DMS53 (cell line): Measurements from ENCODE around the gene RNF130.
A peak's percentile ranks its signal among the peaks of the same experiment; 100 is the strongest.
"Not testable (repeated sequence)": the region's sequence is repeated elsewhere in the genome, so short reads cannot be mapped to it uniquely, and the experiment has no call there.

Experiments used
- DNase-seq: peaks from one replicate; lab custom pipeline; 2025; lab: John Stamatoyannopoulos, UW

RNF130 gene

DNA sequence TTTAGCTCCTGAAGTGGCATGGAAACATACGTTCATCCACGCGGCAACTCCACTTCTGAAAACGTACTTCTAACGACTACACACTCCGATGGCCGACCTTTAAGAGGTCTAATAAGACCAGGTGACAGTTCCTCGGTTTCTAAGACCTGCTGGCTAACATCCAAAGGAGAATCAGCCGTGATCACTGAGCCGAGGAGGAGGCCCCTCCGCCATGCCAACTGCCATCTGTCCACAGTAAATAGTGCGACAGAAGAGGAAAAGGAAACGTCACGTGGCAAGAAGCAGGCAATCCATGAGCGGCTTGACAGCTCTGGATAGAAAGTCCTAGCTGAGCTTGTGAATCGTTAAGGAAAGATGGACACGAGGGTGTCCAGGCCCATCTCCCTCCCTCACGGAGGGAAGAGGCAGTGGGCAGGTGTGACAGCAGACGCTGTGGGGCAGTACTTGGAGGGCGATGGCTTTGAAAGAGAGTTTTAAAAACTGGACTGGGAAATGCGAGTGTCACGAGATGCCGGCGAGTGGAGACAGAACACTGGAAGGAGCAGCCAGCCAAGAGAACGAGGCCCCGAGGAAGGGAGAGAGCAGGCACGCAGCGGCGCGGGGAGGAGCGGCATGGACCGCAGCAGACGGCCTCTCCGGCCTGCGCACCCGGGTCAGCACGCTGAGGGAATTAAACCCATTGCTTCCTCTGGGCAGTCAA lies 97.2 kb downstream of the RNF130 start:
- peak; percentile 91 for DNase-seq

DNA sequence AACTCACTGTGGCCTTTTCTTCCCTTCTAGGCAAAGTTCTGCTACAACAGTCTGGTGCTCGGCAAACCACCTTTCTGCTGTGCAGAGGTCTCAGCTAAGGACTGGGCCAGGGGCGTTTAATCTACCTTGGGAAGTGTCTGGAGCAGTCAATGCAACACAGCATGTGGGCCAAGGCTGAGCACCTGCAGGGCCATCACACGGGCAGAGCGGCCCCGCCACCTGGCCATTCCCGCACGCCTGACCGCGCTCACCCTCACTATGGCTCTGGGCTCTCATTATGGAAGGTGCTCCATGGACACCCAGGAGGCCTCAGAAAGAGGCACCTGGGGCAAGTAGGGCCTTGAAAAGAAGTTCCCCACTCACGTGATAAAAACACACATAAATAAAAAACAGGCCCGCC lies 98.2 kb downstream of the RNF130 start:
- no peak for DNase-seq

DNA sequence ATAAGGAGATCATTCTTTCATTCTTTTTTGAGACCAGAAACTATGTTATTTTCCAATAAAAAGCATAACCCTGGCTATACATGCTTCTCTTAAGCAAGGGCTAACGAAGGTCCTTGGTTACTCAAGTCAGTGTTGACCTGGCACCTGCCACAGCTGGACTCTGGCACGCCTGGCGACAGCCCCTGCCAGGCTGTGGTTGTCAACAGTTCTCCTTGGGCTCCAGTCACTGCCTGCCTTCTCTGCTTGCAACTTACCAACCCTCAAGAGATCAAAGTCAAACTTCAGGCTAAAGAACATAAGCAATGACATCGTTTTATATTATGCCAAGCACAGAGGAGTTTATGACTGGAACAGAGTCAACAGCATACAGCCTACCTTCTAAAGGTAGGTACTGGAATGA lies 102.4 kb downstream of the RNF130 start:
- no peak for DNase-seq

DNA sequence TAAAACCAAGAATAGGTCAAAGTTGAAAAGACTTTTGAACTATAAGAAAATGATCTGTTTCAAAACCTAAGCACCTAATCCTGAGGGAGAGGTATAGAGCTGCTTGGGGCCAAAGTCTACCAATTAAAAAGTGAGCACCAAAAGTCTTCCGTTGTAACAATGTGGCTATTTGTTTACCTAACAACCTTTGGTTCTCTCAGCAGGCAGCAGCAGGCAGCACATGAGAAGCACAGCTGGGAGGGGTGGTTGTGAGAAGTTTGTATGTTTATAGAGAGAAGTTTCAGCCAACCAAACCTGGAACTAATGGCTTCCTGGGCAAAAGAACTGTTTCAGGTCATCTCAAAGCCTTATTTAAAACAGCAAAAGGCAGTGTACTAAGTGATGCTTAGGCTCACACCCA lies 104.1 kb downstream of the RNF130 start:
- DNase-seq, result peak; percentile 19

DNA sequence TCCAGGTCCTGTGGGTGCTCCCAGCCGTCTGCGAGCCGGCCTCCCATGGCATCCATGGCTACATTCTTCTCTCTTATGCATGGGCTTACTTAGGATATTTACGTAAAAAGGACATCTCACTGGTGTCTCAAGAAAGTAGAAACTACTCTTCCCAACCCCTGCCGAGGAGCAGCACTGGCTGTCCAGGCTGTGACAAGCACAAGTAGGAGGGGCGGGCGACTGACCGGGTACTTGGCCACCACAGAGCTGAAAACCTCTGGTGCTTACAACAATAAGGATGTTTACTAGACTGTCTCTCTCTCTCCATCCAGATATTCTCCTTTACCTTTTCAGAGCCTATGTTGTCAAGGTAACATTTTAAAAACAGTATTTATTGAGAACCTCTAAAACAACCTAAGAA lies 107.5 kb downstream of the RNF130 start:
- DNase-seq, result no peak

DNA sequence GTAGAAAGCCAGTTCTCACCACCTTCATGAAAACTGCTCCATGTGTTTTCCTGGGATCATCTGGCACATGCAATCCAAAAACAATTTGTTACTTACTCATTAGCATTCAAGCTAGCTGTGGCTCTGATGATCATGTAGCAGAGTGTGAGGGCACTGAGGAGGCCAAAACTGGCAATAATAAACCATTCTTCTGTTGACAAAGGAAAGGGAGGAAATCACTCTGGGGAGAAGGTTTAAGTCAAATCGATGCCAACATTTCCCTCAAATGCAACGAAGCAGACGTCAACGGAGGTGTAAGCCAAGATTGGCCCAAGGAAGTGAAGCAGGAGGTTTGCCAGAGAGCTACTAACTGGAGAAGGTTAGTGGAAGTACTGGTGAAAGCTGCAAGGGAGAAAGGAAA lies 108.2 kb downstream of the RNF130 start:
- no peak for DNase-seq

DNA sequence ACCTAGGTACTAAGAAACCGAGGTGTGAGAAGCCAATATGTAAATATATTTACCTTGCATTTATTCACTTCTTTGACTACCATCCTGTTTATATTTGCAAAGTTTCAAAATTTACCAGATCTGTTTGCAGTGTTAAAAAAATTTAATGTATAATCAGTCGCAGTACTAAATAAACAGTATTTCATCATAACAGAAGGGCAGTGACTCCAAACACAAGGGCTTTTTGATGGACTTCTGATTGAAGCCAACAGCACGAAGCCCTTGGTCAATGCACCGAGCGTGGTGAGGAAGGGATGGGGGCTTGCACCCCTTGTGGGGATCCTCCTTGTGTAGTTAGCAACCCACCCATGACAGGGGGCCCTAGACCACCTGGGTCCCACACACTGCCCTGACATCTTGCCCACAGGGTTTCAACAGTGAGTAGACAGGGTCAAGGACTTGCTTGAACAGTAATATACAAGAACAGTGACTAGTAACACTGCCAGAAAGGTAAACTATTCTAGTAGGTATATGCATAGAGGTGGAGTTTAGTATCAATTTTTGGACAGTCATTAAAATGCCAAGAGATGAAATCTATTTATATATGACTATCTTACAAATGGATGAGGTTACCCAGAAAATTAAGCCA lies 111.2 kb downstream of the RNF130 start:
- DNase-seq, result no peak

DNA sequence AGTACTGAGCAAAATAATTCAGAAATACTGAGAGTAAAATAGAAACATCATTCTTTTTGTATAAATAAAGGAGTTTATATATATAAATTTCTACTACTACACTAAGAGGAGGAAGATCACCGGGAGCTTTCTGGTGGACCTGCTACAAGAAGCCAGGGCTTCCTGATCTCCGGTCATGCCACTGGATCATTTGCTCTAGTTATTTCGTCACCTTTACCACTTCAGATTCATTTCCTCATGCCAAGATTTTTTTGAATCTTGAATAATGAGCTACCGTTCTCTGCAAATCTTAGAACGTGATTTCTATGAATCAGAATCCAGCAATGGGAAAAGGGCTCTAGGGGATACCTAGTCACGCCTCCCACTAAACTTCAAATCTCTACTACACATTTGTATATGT lies 111.9 kb downstream of the RNF130 start:
- DNase-seq, result no peak

DNA sequence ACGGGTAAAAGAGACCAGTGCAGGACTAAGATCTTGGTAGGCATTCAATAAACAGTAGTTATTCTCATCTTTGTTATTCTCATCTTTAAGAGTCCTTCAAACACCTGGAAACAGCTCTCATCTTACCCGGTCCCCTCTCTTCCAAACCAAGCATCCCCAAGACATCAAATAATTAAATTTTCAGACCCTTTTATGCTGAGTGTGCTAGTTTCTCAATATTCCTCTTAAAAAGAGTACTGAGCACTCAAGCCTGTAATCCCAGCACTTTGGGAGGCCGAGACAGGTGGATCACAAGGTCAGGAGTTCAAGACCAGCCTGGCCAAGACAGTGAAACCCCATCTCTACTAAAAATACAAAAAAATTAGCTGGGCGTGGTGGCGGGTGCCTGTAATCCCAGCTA lies 112.4 kb downstream of the RNF130 start:
- not testable (repeated sequence) for DNase-seq

DNA sequence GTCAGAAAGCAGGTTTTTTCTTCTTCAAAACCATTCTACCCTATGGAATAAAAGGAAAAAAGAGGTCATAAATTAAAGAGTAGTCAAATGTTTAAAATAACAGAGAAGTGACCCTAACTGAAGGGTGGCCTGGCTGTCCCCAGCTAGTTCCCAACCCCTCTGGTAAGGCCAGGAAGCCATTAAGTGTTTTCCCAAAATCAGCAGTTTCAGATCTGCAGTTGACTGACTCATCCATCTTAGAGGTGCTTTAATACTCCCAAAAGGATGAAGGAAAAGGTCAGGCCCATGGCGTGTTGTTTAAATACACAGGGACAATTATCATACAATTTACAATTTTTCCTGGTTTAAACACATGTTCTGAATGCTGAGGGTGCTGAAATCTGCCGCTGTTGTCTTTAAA lies 115.9 kb downstream of the RNF130 start:
- no peak for DNase-seq

DNA sequence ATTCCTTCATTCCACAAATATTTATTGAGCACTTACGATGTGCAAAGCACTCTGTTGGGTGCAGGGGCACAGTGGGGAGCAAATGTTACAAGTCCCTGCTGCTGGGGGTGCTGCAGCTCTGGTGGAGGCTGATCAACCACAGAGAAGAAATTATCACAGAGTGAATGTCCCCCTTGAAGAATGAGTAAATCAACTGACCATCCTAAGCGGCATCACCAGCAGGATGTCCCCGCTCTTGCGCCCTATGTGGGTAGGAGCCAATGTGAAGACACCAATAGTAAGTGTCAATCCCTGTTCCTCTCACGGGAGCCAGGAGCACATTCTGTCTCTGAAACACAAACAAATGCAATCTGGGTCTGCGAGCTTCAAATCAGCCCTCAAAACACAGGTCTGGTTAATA lies 116.5 kb downstream of the RNF130 start:
- no peak for DNase-seq

DNA sequence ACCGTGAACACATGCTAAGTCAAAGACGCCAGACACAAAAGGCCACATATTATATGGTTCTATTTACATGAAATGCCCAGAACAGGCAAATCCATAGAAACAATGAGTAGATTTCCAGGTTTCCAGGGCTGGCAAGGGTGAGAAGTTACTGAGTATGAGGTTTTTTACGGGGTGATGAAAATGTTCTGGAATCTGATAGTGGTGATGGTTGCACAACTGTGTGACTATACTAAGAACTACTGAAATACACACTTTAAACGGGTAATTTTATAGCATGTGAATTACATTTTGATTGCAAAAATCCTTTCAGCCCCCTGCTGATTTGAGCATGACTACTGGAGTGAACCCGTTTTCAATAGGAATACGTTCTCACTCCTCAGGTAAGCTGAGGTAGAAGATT lies 117.1 kb downstream of the RNF130 start:
- DNase-seq, result no peak

DNA sequence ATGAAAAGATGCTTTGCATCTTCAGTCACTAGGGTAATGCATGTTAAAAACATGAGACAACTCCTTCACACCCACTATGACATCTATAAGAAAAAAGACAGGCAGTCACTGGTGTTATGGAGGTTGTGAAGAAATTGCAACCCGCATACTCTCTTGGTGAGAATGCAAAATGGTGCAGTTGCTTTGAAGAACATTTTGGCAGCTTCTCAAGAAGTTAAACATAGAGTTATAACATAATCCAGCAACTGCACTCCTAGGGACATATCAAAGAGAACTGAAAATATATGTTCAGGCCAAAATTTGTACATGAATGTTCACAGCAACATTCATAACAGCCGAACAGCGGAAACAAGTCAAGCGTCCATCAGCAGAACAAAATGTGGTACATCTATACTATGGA lies 117.6 kb downstream of the RNF130 start:
- DNase-seq, result no peak

DNA sequence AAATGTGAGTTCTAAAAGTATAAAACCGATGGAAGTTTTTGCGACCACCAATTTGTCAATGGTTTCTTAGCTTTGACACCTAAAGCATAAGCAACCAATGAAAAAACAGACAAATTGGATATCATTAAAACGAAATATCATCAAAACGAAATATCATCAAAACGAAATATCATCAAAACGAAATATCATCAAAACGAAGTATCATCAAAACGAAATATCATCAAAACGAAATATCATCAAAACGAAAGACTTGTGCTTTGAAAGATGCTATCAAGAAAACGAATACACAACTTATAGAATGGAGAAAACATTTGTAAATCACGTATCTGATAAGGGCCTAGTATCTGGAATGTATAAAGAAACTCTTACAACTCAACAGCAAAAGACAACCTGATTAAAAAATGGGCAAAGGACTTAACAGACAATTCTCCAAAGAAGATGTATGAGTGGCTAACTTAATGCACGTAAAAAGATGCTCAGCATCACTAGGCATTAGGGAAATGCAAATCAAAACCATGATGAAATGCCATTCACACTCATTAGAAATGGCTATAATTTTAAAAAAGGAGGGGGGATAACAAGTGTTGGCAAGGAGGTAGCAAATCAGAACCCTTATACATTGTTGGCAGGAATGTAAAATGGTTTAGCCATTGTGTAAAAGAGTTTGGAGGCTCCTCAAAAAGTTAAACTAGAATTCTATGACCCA lies 134.4 kb downstream of the RNF130 start:
- DNase-seq, result no peak

DNA sequence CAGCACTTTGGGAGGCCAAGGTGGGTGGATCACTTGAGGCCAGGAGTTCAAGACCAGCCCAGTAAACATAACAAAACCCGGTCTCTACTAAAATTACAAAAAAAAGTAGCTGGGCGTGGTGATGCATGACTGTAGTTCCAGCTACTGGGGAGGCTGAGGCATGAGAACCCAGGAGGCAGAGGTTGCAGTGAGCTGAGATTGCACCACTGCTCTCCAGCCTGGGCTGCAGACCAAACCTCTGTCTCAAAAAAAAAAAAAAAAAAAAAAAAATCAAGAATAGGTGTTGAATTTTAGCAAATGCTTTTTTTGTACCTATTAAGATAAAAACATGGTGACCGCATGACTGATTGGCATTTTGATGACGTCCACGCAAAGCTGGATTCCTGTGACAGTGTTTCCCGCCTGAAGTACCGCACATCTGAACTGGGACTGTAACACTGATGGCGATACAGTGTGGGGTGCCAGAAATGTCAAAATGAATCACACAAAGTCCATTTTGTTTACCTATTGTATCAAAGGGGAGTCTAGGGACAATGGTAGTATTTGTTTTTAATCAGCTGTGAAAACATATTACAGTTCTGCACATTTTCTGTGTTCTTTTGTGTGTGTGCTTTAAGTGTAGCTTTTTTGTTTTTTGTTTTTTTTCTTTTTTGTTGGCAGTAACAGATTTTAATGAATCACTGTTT lies 140.6 kb downstream of the RNF130 start:
- DNase-seq, result peak; percentile 58

DNA sequence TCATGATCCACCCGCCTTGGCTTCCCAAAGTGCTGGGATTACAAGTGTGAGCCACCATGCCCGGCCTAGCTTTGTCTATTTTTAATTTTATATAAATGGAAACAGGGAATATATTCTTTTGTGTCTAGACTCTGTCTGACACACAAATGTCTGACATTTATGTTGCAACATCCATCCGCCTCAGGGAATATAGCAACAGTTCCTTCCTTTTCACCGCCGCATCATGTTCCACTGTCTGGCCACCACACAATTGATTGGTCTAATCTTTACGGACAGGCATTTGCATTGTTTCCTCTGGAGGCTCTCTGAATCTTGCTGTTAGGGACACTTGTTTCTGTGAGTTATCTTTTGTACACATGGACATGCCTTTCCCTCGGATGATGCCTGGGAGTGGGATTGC lies 143.7 kb downstream of the RNF130 start:
- DNase-seq, result no peak

DNA sequence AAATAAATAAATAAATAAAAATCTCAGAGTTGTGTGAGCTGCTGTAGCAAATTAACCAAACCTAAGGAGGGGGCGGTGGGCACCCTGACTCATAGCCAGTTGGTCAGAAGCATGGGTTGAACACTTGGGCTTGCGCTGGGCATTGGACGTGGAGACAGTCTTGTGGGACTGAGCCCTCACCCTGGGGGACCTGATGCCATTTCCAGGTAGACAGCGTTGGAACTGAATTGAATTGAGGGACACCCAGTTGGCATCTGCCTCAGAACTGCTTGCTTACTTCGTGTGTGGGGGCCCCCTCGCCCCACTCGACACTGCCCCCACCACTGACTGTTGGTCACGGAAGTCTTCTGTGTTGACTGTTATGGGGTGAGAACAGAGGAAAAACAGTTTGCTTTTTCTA lies 144.9 kb downstream of the RNF130 start:
- DNase-seq, result no peak

DNA sequence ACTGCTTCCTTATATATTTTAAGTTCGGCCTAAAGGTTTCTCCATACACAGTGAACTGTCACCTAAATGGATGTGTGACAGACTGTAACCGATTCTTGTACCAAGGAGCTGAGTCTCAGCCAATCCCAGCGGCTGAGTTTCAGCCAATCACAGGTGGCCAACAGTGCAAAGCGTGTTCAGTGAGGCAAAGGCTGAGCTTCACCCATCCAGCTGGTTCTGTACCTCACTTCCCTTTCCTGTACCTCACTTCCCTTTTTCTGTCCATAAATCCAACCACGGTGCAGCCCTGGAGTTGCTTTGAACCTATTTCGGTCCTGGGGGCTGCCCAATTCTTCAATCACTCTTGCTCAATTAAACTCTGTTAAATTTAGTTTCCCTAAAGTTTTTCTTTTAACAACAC lies 148.1 kb downstream of the RNF130 start:
- no peak for DNase-seq

DNA sequence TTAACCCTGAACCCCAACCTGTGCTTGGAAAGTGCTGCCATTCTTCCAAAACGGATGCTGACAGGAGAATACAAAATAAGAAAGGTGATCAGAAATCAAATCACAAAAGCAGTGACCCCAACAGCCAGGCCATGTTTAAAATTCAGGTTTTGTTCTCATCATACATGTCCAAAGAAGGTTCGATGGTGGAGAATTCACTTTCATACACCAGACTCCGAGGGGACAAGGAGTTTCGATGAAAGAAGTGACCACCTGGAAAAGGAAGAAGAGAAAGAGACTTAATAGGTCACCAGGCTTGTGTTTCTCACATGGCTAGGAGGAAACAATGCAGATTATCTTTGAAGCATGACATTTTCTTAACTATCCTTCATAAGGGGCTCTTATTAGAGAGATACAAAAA lies 151.4 kb downstream of the RNF130 start:
- DNase-seq, result no peak

DNA sequence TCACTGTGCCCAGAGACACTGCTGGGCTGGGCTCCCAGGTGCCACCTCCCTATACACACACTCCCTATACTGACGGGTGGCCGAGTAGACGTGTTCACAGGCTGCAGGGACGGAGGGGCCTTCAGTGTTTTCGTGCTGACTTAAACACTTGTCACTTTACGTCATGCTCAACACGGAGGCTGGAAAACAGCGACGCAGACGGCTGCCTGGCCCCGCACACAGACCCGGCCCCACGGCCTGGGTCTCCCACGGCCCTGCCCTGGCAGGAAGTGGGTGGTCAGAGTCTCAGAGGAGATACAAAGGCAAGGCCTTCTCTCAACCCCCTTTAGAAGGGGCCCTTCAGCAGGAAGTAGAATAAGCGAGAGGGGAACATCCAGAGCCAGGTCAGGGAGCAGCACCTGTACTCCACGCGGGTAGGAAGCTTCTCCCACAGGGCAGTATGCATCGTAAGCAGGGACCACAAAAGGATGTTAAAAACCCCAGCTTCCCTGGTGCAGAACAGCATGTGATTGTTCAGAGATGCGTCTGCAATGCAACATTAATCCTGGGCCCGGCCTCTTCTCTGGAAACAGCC lies 152.0 kb downstream of the RNF130 start:
- DNase-seq, result no peak

DNA sequence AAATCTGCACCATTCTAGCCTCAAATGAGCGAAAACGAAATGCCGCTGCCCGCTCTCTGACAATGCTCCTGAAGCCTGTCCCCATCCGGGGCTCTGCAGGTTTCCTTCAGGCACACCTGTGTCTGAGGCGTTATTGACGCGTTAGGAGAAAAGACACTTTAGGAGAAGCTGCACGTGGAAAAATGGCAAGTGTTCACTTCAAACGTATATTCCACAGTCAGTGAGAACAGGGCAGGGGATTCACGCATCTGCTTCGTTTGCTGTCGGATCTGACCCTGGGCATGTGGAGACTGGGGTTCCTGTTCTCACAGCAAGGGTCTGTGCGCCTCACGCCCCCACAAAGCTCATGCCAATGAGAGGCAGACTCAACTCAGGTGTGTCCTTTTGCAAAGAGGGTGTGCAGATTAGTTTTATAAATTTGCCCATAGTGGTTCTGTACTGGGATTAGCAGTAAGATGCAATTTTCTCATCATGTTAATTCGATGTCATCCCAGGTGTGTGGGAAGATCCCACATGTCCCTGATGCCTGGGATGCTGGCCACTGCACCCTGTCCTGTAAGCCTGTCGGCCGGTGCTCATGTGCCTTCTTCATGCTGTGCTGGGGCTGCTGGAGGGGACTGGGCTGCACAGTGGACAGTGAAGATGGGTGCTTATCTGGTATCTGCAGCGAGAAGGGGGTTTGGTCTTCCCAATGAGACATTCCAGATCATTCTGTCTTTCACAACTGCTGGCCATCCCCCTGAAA lies 152.6 kb downstream of the RNF130 start:
- no peak for DNase-seq

DNA sequence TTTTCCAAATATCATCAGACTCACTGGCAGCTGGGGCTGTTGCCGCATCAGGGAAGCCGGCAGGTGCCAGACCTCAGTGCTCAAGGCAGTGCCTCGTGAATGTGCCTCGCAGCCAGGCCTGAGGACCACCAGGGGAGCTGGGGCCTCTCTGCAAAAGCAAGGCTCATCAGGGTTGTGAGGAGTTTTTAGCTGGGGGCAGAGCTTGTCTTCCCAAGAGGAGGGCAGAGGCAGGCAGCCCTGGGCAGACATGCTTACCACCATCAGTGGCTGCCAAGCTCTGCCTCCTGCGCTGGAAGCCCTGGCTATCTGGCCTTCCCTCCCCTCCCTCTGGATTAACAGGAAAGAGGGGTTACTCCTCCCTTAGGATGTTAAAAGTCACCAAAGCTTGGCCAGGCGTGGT lies 155.0 kb downstream of the RNF130 start:
- no peak for DNase-seq
